Panc1 (cell line): ENCODE data around the gene KCNQ1.

Experiments
- CTCF ChIP-seq: fragments of 450-650 bp; IDR thresholded peaks from 2 replicates; pipeline ENCODE4 v1.5.1; 2017; ENCODE audit warnings: mild to moderate bottlenecking
- POLR2AphosphoS5 ChIP-seq: IDR thresholded peaks from 2 replicates; pipeline ENCODE4 v1.6.1; 2012; ENCODE audit warnings: mild to moderate bottlenecking, low read depth, low read length, moderate library complexity
- SIN3A ChIP-seq: IDR thresholded peaks from 2 replicates; pipeline ENCODE4 v1.6.1; 2012; ENCODE audit warnings: low read depth, mild to moderate bottlenecking, low read length, moderate library complexity, borderline replicate concordance; ENCODE audit not compliant: insufficient read depth
- TCF7L2 ChIP-seq: IDR thresholded peaks from 2 replicates; pipeline ENCODE4 v1.6.1; 2011; ENCODE audit warnings: mild to moderate bottlenecking, low read depth, low read length, inconsistent platforms

GRCh38 chr11:2530131-2530854, 85.5 kb downstream of the KCNQ1 start:
- TF ChIP-seq CTCF (no peak), SIN3A (no peak), POLR2AphosphoS5 (no peak), TCF7L2 (no peak)
